K562 (cell line): ENCODE measurements around the gene PASD1. TPM values are rescaled to one million over a fixed set of nuclear protein-coding genes. Genes with fewer than 3 reads are reported as not detected.

Experiments used
- CHD7 ChIP-seq: fragments of 200-600 bp; sonication (generic); IDR thresholded peaks from one replicate; pipeline ENCODE4 v1.6.1; 2012; ENCODE audit warnings: mild to moderate bottlenecking, low read depth, low read length, inconsistent platforms
- CSDE1 ChIP-seq, 2 experiments: fragments of 450-650 bp; IDR thresholded peaks; 2 replicates each; pipeline ENCODE4 v1.6.1; 2016; ENCODE audit warnings: mild to moderate bottlenecking in 1 of 2
- ELF4 ChIP-seq: fragments of 450-650 bp; formaldehyde crosslinking; IDR thresholded peaks from 2 replicates; pipeline ENCODE4 v1.4.0; 2022; ENCODE audit warnings: missing genetic modification characterization
- HMG20A ChIP-seq: fragments of 450-650 bp; formaldehyde crosslinking; conservative IDR thresholded peaks from 2 replicates; pipeline ENCODE4 v1.4.0; 2020; ENCODE audit warnings: mild to moderate bottlenecking, mixed read lengths
- HNRNPLL ChIP-seq: fragments of 200-400 bp; formaldehyde crosslinking; IDR thresholded peaks from 2 replicates; pipeline ENCODE4 v1.6.1; 2017; ENCODE audit warnings: low read length, low read depth, mild to moderate bottlenecking; ENCODE audit not compliant: poor library complexity, severe bottlenecking
- KDM4B ChIP-seq, 2 experiments: fragments of 450-650 bp in 1 of 2; sonication (generic) in 1 of 2; IDR thresholded peaks; 2 replicates each; pipeline ENCODE4 v1.6.1; 2016 to 2017; ENCODE audit warnings: borderline replicate concordance in 2 of 2, antibody characterized with exemption in 1 of 2, low read depth in 1 of 2, mild to moderate bottlenecking in 1 of 2
- MEF2D ChIP-seq: conservative IDR thresholded peaks from 2 replicates; pipeline ENCODE4 v1.6.1; 2016; ENCODE audit warnings: low read depth, missing genetic modification characterization, missing compliant biosample characterization
- NCOA1 ChIP-seq: fragments of 450-650 bp; IDR thresholded peaks from 2 replicates; pipeline ENCODE4 v1.6.1; 2016; ENCODE audit warnings: low read depth
- PURB ChIP-seq: sonication (generic); formaldehyde crosslinking; IDR thresholded peaks from 2 replicates; pipeline ENCODE4 v1.9.0; 2021; ENCODE audit warnings: low read depth, mild to moderate bottlenecking, missing genetic modification reagents
- RB1 ChIP-seq: fragments of 450-650 bp; IDR thresholded peaks from 2 replicates; pipeline ENCODE4 v1.6.1; 2017; ENCODE audit warnings: low read depth, mild to moderate bottlenecking
- SMARCA5 ChIP-seq: fragments of 450-650 bp; IDR thresholded peaks from 2 replicates; pipeline ENCODE4 v1.6.1; 2016
- SMARCE1 ChIP-seq: fragments of 450-650 bp; IDR thresholded peaks from 2 replicates; pipeline ENCODE4 v1.7.1; 2016; ENCODE audit warnings: mild to moderate bottlenecking
- SUPT5H ChIP-seq: fragments of 450-650 bp; IDR thresholded peaks from 2 replicates; pipeline ENCODE4 v1.6.1; 2016
- TCF15 ChIP-seq: fragments of 250-450 bp; sonication (Bioruptor Pico); IDR thresholded peaks from 2 replicates; pipeline ENCODE4 v1.8.0; 2022; ENCODE audit warnings: moderate library complexity, mild to moderate bottlenecking, inconsistent platforms
- THAP12 ChIP-seq: fragments of 250-450 bp; sonication (Bioruptor Pico); IDR thresholded peaks from 2 replicates; pipeline ENCODE4 v1.9.0; 2021; ENCODE audit warnings: mild to moderate bottlenecking, inconsistent platforms
- WHSC1 ChIP-seq: IDR thresholded peaks from one replicate; pipeline ENCODE4 v1.6.1; 2012; ENCODE audit warnings: low read length, control low read depth, inconsistent platforms
- XRCC3 ChIP-seq: fragments of 450-650 bp; IDR thresholded peaks from 2 replicates; pipeline ENCODE4 v1.6.1; 2017; ENCODE audit warnings: mild to moderate bottlenecking, moderate library complexity
- ZNF431 ChIP-seq: sonication (generic); formaldehyde crosslinking; IDR thresholded peaks from 2 replicates; pipeline ENCODE4 v1.8.0; 2022; ENCODE audit warnings: mild to moderate bottlenecking, missing genetic modification reagents
- polyA plus RNA-seq, 8 experiments: library from polyadenylated mRNA; depleted of rRNA in 4 of 8; stranded (reverse) in 5 of 8; unstranded in 3 of 8; fragments of >200 nt; fragmentation: Nextera tagmentation in 2 of 8; fragmentation: Illumina TruSeq in 1 of 8; extraction: Ambion mirVana in 2 of 8; extraction: Trizol in 1 of 8; gene quantifications; 2 replicates each; pipeline versions ENCODE4 v1.2.1 to v1.2.3, GENCODE V29; 2011 to 2014; ENCODE audit warnings: inconsistent platforms in 1 of 8, missing spikeins in 1 of 8
- total RNA-seq, 7 experiments: library from RNA; depleted of rRNA in 6 of 7; stranded (reverse); fragments of >200 nt in 6 of 7; fragmentation: Illumina TruSeq in 2 of 7; extraction: Trizol in 2 of 7; gene quantifications; 2 replicates each; pipeline versions ENCODE4 v1.2.1 to v1.2.3, GENCODE V29; 2011 to 2021; ENCODE audit warnings: low replicate concordance in 1 of 7

PASD1 gene
- total and polyA plus RNA-seq, 9 of the 15 experiments (the other 6 are each of a cell fraction or from before 2014, with no cell fraction given): 1.7 to 12.8 (median 9.6) TPM

GRCh38 chrX:151633157-151633556 is 69.7 kb downstream of the PASD1 start (continued):
- TF ChIP-seq MEF2D (tag) (no peak), TCF15 (no peak), RB1 (no peak), ELF4 (CRISPR knock-in tag) (no peak), THAP12 (CRISPR knock-in tag) (no peak), NCOA1 (peak; percentile 45; the same call in 1 of the 2 replicates), XRCC3 (no peak), CSDE1 (IDR thresholded peaks at IDR 0.05) (no peak), KDM4B (IDR thresholded peaks at IDR 0.05; ENCODE audit: borderline replicate concordance in 2 of 2, low read depth in 1 of 2) (no peak), SMARCE1 (peak; percentile 75; the same call in 1 of the 2 replicates), WHSC1 (no peak), HMG20A (CRISPR knock-in tag) (no peak), SUPT5H (no peak), SMARCA5 (no peak), CHD7 (no peak), ZNF431 (CRISPR knock-in tag) (no peak), HNRNPLL (no peak), PURB (CRISPR knock-in tag) (no peak)
